GM12873 (cell line): ENCODE results near the gene NACA.

ENCODE experiments used
- CTCF ChIP-seq: IDR thresholded peaks from 2 replicates; pipeline ENCODE4 v1.5.1; 2012; ENCODE audit warnings: low read depth, mild to moderate bottlenecking, moderate library complexity, low read length, control low read depth; ENCODE audit not compliant: insufficient read depth; ENCODE audit errors: missing control alignments

Gene NACA

GRCh38 chr12:56716458-56716857 lies 8.6 kb downstream of the NACA start:
- TF ChIP-seq CTCF, result no peak

- no peak for TF ChIP-seq CTCF
Observed at GRCh38 chr12:56715798-56716197, 9.3 kb downstream of the NACA start.

- TF ChIP-seq CTCF, result no peak
Observed at GRCh38 chr12:56714431-56714929, 10.6 kb downstream of the NACA start.

- no peak for TF ChIP-seq CTCF
Observed at GRCh38 chr12:56713345-56713744, 11.8 kb downstream of the NACA start.

- TF ChIP-seq CTCF, result no peak
Observed at GRCh38 chr12:56709759-56710376, 15.2 kb downstream of the NACA start.

- no peak for TF ChIP-seq CTCF
Observed at GRCh38 chr12:56699020-56699661, 26.0 kb downstream of the NACA start.

GRCh38 chr12:56695327-56696101 lies 29.6 kb downstream of the NACA start:
- no peak for TF ChIP-seq CTCF
